ENCODE measurements around the gene GRID2. TPM values are rescaled to one million over a fixed set of nuclear protein-coding genes. Genes with fewer than 3 reads are reported as not detected.

Gene GRID2
- total and polyA plus RNA-seq, 2 of the 13 experiments (the other 11 are each of a cell fraction or from before 2014, with no cell fraction given), result not detected

DNA sequence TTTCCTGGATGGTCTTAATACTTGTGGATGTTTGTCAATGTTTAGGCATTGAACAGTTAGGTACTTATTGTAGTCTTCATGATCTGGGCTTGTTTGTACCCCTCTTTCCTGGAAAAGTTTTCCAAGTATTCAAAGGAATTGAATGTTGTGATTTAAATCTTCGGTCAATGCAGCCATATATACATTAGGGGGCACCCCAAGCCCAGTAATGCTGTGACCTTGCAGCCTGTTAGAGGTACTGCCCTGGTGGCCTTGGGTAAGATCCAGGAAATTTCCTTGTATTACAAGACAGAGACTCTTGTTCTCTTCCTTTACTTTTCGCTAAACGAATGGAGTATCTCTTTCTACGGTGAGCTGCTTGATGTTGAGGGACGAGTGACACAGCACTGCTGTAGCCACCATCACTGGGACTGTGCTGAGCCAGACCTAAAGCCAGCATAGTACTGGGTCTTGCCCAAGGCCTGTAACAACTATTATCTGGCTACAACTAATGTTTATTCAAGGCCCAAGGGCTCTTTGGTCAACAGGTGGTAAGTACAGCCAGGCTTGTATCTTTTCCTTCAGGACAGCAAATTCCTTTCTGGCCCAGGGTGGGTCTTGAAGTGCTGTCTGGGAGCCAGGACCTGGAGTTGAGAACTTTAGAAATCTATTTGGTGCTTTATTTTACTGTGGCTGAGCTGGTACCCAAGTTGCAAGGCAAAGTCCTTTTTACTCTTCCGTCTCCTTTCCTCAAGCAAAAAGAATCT lies 1406.5 kb downstream of the GRID2 start:
- H3K27me3 ChIP-seq (ENCODE audit: control insufficient read depth in 1 of 2, insufficient read depth in 2 of 2, low read length in 2 of 2), result no peaks in the 10 kb centered on the region
- in situ Hi-C loops (cut with HindIII; ENCODE audit: extremely low pct_ligation_motif_present, low pct_unique_long_range_greater_than_20kb), result no loop called here
- H3K4me2 ChIP-seq (ENCODE audit: low read depth, low read length), result no peak overlapping the region
- no peak overlapping the region for H2AFZ ChIP-seq (ENCODE audit: low read length)
- no peak overlapping the region for H3K4me3 ChIP-seq (replicated peaks in 1 of 3; ENCODE audit: insufficient read depth in 1 of 3, low read depth in 2 of 3, low read length in 3 of 3)
- 67% methylated on average over 6 of the region's 6 CpGs for WGBS (ENCODE audit: low lambda C conversion rate)
- DNase-seq (ENCODE audit: low spot score) (peak; percentile 20), ATAC-seq (peak; percentile 92), FAIRE-seq (no peak)
- H3K79me2 ChIP-seq (ENCODE audit: insufficient read depth, low read length), result no peaks in the 10 kb centered on the region
- H3K36me3 ChIP-seq (replicated peaks in 1 of 2; ENCODE audit: control insufficient read depth in 1 of 2, insufficient read depth in 2 of 2, low read length in 2 of 2), result no peaks in the 10 kb centered on the region
- H3K9ac ChIP-seq (ENCODE audit: insufficient read depth, low read depth, low read length), result no peak overlapping the region
- no peaks in the 10 kb centered on the region for H4K20me1 ChIP-seq (ENCODE audit: insufficient read depth, low read length)
- no peaks in the 10 kb centered on the region for H3K9me3 ChIP-seq (ENCODE audit: low read length)
- no peak for TF ChIP-seq HOXA9 (CRISPR knock-in tag; IDR thresholded peaks at IDR 0.05; ENCODE audit: borderline replicate concordance)
- peak; percentile 47 for TF ChIP-seq SMC3 (IDR thresholded peaks at IDR 0.05; ENCODE audit: low read length)
- TF ChIP-seq STAG1 (CRISPR knock-in tag; IDR thresholded peaks at IDR 0.05), result peak; percentile 73
- no peak for TF ChIP-seq ZNF562 (CRISPR knock-in tag; IDR thresholded peaks at IDR 0.05; ENCODE audit: borderline replicate concordance)
- TF ChIP-seq ZSCAN20 (CRISPR knock-in tag; IDR thresholded peaks at IDR 0.05; ENCODE audit: borderline replicate concordance), result no peak
- no peak for TF ChIP-seq MAFG (CRISPR knock-in tag; IDR thresholded peaks at IDR 0.05)
- TF ChIP-seq, protein P1, sequence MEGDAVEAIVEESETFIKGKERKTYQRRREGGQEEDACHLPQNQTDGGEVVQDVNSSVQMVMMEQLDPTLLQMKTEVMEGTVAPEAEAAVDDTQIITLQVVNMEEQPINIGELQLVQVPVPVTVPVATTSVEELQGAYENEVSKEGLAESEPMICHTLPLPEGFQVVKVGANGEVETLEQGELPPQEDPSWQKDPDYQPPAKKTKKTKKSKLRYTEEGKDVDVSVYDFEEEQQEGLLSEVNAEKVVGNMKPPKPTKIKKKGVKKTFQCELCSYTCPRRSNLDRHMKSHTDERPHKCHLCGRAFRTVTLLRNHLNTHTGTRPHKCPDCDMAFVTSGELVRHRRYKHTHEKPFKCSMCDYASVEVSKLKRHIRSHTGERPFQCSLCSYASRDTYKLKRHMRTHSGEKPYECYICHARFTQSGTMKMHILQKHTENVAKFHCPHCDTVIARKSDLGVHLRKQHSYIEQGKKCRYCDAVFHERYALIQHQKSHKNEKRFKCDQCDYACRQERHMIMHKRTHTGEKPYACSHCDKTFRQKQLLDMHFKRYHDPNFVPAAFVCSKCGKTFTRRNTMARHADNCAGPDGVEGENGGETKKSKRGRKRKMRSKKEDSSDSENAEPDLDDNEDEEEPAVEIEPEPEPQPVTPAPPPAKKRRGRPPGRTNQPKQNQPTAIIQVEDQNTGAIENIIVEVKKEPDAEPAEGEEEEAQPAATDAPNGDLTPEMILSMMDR (CRISPR knock-in tag; IDR thresholded peaks at IDR 0.05), result peak; percentile 61
- TF ChIP-seq, protein P2, sequence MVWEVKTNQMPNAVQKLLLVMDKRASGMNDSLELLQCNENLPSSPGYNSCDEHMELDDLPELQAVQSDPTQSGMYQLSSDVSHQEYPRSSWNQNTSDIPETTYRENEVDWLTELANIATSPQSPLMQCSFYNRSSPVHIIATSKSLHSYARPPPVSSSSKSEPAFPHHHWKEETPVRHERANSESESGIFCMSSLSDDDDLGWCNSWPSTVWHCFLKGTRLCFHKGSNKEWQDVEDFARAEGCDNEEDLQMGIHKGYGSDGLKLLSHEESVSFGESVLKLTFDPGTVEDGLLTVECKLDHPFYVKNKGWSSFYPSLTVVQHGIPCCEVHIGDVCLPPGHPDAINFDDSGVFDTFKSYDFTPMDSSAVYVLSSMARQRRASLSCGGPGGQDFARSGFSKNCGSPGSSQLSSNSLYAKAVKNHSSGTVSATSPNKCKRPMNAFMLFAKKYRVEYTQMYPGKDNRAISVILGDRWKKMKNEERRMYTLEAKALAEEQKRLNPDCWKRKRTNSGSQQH (CRISPR knock-in tag; IDR thresholded peaks at IDR 0.05; ENCODE audit: low read depth), result no peak
- no peak for TF ChIP-seq RORA (CRISPR knock-in tag; IDR thresholded peaks at IDR 0.05)
- TF ChIP-seq HHEX (CRISPR knock-in tag; IDR thresholded peaks at IDR 0.05), result no peak
- TF ChIP-seq ZNF781 (CRISPR knock-in tag; IDR thresholded peaks at IDR 0.05; ENCODE audit: borderline replicate concordance, not compliant biosample characterization), result no peak
- TF ChIP-seq NAIF1 (CRISPR knock-in tag; IDR thresholded peaks at IDR 0.05; ENCODE audit: borderline replicate concordance), result no peak
- TF ChIP-seq RAD21 (CRISPR knock-in tag; IDR thresholded peaks at IDR 0.05), result peak; percentile 31; the same call in 1 of the 2 replicates
- BruUV-seq (replicated peaks), result no TSS peak
- intact Hi-C loops (cut with micrococcal nuclease; ENCODE audit: unreplicated experiment), result loop anchor here (1.0 kb wide), 1 partner anchor 81 kb away; no protein-coding TSS in a partner anchor
- POLR2A ChIA-PET, result no interaction called here
- H3K27ac ChIP-seq (ENCODE audit: extremely low read length, insufficient read depth, low read length), result no peak overlapping the region
- CTCF ChIA-PET (ENCODE audit: low intra/inter-chr PET ratio, low total read pairs), result interaction anchor here (1.7 kb wide), 1 partner anchor 54 kb away, joined by 8 read pairs; no protein-coding TSS in a partner anchor
- H3K4me1 ChIP-seq (ENCODE audit: insufficient read depth, low read length), result no peaks in the 10 kb centered on the region

Data from HepG2 (cell line).